Right lobe of liver (tissue), 6 donors: ENCODE measurements around the gene SUN1. TPM values are rescaled to one million over a fixed set of nuclear protein-coding genes. Genes with fewer than 3 reads are reported as not detected.

Experiments used
- ATAC-seq, 4 donors: fragments of 200-7000 bp; cut with Tn5 transposase; one replicate each; pipeline ENCODE4 v1.9.1; 2020; ENCODE audit warnings: mild to moderate bottlenecking in 4 of 4, moderate library complexity in 4 of 4
- DNase-seq, 3 donors: peaks; one replicate each; pipeline ENCODE4 v3.0.0-alpha.2; 2020
- H3K27ac ChIP-seq, 3 donors: fragments of 200-600 bp; one replicate each; pipeline ENCODE4 v1.8.0; 2022
- H3K27me3 ChIP-seq, 2 donors: fragments of 200-600 bp; one replicate each; pipeline ENCODE4 v1.8.0; 2022
- H3K36me3 ChIP-seq, 4 donors: fragments of 200-600 bp; sonication (generic) in 1 of 4; one replicate each; pipeline versions ENCODE4 v1.5.1 to v1.8.0; 2017 to 2022; ENCODE audit warnings: control low read depth in 1 of 4
- H3K4me1 ChIP-seq, 4 donors: fragments of 200-600 bp; sonication (generic) in 1 of 4; one replicate each; pipeline versions ENCODE4 v1.5.1 to v1.8.0; 2017 to 2022; ENCODE audit warnings: control low read depth in 1 of 4
- H3K4me3 ChIP-seq, 3 donors: fragments of 200-600 bp; one replicate each; pipeline ENCODE4 v1.8.0; 2022
- H3K9me3 ChIP-seq, 4 donors: fragments of 200-600 bp; sonication (generic) in 1 of 4; one replicate each; pipeline versions ENCODE4 v1.5.1 to v1.8.0; 2017 to 2022; ENCODE audit warnings: control low read depth in 1 of 4
- POLR2A ChIP-seq: fragments of 450-650 bp; IDR thresholded peaks from one replicate; pipeline ENCODE4 v1.6.1; 2017; ENCODE audit warnings: antibody characterized with exemption, mild to moderate bottlenecking
- WGBS: methylation state at CpG from one replicate; pipeline ENCODE4 v1.1.6; 2018; ENCODE audit warnings: low coverage, low lambda C conversion rate; ENCODE audit not compliant: insufficient coverage; ENCODE audit errors: missing lambda C conversion rate; 5-methylcytosine and 5-hydroxymethylcytosine counted together
- intact Hi-C, 2 donors: fragments of 100-400 bp; cut with DNase I; formaldehyde crosslinking; loops; one replicate each; pipeline versions ENCODE4 v1.11.2 to v1.14.1; 2022
- total RNA-seq, 6 experiments: library from RNA; depleted of rRNA in 2 of 6; stranded (reverse); fragments of >200 nt in 2 of 6; fragmentation: NEBNext Ultra II Directional in 3 of 6; extraction: Animal tissue kit (Norgen Biotek cat#: 25700) in 3 of 6; gene quantifications; one replicate each; pipeline versions ENCODE4 v1.1.0 to v1.2.4, GENCODE V29; 2016 to 2023
- TF ChIP-seq, protein P1 (sequence below), 4 donors: fragments of 200-600 bp in 3 of 4; fragments of 450-650 bp in 1 of 4; IDR thresholded peaks; one replicate each; pipeline versions ENCODE4 v1.5.1 to v1.8.0; 2016 to 2022; ENCODE audit warnings: antibody characterized with exemption in 4 of 4, mild to moderate bottlenecking in 2 of 4
- donor health status: DM: no; HTN: yes; CAD: no.
- donor health status: DM: no; HTN: no; CAD: no.
- donor health status: DM: no; HTN: no; CAD: no.
- donor health status: DM: no; HTN: yes; CAD: no.
- donor health status: DM: no; HTN: yes; CAD: no.

SUN1 gene
- total RNA-seq, 6 experiments from 2014 or later = 33.4 to 54.0 (median 48.7) TPM

DNA sequence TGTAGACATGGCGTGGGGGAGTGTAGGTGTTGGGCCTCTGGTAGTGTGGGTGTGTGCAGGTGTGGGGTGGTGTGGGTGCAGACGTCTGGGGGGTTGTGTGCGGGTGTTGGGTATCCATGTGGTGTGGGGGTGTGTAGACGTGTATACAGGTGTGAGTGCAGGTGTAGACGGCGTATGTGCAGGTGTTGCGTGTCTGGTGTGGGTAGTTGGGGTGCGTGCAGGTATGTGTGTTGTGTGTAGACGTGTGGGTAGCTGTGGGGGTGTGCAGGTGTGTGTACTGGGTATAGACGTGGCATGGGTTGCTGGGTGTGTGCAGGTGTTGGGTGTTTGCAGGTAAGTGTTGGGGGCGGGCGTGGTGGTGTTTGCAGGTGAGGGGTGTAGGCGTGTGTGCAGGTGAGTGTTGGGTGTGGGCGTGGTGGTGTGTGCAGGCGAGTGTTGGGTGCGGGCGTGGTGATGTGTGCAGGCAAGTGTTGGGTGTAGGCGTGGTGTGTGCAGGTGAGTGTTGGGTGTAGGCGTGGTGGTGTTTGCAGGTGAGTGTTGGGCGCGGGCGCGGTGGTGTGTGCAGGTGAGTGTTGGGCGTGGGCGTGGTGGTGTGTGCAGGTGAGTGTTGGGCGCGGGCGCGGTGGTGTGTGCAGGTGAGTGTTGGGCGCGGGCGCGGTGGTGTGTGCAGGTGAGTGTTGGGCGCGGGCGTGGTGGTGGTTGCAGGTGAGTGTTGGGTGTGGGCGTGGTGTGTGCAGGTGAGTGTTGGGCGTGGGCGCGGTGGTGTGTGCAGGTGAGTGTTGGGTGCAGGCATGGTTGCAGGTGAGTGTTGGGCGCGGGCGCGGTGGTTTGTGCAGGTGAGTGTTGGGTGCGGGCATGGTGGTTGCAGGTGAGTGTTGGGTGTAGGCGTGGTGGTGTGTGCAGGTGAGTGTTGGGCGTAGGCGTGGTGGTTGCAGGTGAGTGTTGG, 60.6 kb downstream of the SUN1 start:
- DNase-seq = no peak
- no peak overlapping the region for H3K4me3 ChIP-seq
- no peak for ATAC-seq
- TF ChIP-seq POLR2A = no peak
- TF ChIP-seq, protein P1, sequence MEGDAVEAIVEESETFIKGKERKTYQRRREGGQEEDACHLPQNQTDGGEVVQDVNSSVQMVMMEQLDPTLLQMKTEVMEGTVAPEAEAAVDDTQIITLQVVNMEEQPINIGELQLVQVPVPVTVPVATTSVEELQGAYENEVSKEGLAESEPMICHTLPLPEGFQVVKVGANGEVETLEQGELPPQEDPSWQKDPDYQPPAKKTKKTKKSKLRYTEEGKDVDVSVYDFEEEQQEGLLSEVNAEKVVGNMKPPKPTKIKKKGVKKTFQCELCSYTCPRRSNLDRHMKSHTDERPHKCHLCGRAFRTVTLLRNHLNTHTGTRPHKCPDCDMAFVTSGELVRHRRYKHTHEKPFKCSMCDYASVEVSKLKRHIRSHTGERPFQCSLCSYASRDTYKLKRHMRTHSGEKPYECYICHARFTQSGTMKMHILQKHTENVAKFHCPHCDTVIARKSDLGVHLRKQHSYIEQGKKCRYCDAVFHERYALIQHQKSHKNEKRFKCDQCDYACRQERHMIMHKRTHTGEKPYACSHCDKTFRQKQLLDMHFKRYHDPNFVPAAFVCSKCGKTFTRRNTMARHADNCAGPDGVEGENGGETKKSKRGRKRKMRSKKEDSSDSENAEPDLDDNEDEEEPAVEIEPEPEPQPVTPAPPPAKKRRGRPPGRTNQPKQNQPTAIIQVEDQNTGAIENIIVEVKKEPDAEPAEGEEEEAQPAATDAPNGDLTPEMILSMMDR (IDR thresholded peaks at IDR 0.05) = no peak
- intact Hi-C loops = no loop called here
- H3K27ac ChIP-seq = no peak overlapping the region
- H3K27me3 ChIP-seq = no peaks in the 10 kb centered on the region
- WGBS = 98% methylated on average over 38 of the region's 48 CpGs
- no peaks in the 10 kb centered on the region for H3K9me3 ChIP-seq
- peaks cover 0 to 10% (median 4%) of the 10 kb centered on the region in 4 donors for H3K4me1 ChIP-seq
- peaks cover 0 to 54% (median 34%) of the 10 kb centered on the region in 4 donors for H3K36me3 ChIP-seq

DNA sequence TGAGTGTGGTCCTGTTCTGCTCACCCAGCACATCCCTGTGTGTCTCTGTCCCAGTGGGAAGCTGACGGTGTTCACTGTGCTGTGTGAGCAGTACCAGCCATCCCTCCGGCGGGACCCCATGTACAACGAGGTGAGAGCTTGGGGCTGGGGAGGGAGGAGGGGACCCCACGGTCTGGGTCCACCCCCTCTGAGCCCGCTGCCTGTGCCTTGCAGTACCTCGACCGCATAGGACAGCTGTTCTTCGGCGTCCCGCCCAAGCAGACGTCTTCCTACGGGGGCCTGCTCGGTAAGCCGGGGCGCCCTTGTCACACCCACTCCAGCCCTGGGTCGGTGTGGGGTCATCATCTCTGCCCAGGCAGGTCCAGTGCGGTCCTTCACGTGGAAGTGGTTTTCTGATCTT, 61.4 kb downstream of the SUN1 start:
- no peak for TF ChIP-seq POLR2A
- TF ChIP-seq, protein P1 (IDR thresholded peaks at IDR 0.05) = no peak
- 92% methylated on average over 2 of the region's 19 CpGs for WGBS
- intact Hi-C loops = no loop called here
- H3K4me1 ChIP-seq = peaks cover 0 to 4% (median under 1%) of the 10 kb centered on the region in 4 donors
- H3K36me3 ChIP-seq = peaks cover 0 to 46% (median 31%) of the 10 kb centered on the region in 4 donors
- no peak overlapping the region for H3K4me3 ChIP-seq
- no peak for ATAC-seq
- H3K9me3 ChIP-seq = no peaks in the 10 kb centered on the region
- peak in 1 of 3 donors; percentile 24 for DNase-seq
- H3K27me3 ChIP-seq = no peaks in the 10 kb centered on the region
- H3K27ac ChIP-seq = no peak overlapping the region

DNA sequence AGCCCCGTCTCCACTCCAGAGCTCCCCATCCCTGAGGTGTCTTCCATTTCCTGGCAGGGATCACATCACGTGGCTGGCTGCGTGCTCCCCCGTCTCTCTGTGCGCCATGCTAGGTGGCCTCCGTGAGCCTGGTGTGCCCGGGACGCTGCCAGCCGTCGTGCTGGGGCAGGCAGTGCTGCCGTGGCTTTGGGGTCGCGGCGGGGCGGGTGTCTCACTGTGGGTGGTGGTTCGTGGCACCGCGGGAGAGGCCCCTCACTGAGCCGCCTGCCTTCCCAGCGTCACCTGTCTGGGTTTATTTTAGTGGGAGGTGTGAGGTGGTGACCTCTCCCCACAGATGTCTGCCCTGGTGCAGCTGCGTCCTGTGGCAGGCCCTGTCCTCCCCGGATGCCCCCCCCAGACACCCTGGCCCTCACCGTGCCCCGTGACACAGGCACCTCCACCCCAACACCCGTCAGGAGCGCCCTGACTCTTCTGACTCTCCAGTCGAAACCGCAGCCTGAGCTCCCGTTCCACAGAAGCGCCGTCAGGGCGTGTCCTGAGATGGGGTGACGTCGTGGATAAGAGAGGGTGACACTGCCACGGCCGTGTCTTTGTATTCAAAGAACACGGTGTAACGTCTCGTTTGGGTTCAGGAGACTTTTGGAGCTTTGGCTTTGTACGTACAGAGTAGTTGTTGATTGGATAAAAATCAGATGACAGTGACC, 62.0 kb downstream of the SUN1 start:
- H3K4me1 ChIP-seq = no peaks in the 10 kb centered on the region
- H3K27ac ChIP-seq = no peak overlapping the region
- no peak for ATAC-seq
- H3K9me3 ChIP-seq = no peaks in the 10 kb centered on the region
- no peaks in the 10 kb centered on the region for H3K27me3 ChIP-seq
- intact Hi-C loops = no loop called here
- DNase-seq = no peak
- TF ChIP-seq, protein P1 (IDR thresholded peaks at IDR 0.05) = no peak
- TF ChIP-seq POLR2A = no peak
- 97% methylated on average over 6 of the region's 40 CpGs for WGBS
- peaks cover 0 to 42% (median 28%) of the 10 kb centered on the region in 4 donors for H3K36me3 ChIP-seq
- H3K4me3 ChIP-seq = no peak overlapping the region

DNA sequence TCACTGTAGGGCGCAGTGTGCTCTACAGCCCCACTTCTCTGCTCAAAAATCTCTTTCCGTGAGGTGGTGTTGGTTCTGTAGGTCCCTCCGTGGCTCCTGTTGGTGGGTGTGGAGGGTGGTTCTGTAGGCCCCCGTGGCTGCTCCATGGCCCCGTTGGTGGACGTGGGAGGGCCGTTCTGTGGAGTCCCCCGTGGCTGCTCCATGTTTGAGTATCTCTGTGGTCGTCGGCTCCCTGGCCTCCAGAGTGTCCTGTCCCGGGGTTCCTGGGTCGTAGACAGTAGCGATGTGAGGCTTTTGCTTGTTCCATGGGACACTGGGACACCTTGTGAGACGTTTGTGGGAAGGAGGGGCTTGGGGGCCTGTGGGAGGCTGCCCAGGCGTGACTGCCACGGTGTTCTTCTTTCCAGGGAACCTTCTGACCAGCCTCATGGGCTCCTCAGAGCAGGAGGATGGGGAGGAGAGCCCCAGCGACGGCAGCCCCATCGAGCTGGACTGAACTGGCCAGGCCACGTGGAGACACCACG, 62.7 kb downstream of the SUN1 start:
- H3K36me3 ChIP-seq = peaks cover 0 to 42% (median 28%) of the 10 kb centered on the region in 4 donors
- H3K27me3 ChIP-seq = no peaks in the 10 kb centered on the region
- H3K9me3 ChIP-seq = no peaks in the 10 kb centered on the region
- H3K4me1 ChIP-seq = no peaks in the 10 kb centered on the region
- 86% methylated on average over 2 of the region's 21 CpGs for WGBS
- DNase-seq (no peak), ATAC-seq (no peak)
- H3K27ac ChIP-seq = no peak overlapping the region
- intact Hi-C loops = loop anchor here in 1 of 2 donors (5.0 kb wide), 1 partner anchor 72 kb away; no protein-coding TSS in a partner anchor
- H3K4me3 ChIP-seq = no peak overlapping the region
- TF ChIP-seq, protein P1 (IDR thresholded peaks at IDR 0.05) = no peak
- TF ChIP-seq POLR2A = no peak
